IPS-15b (cell line): Measurements from ENCODE around the gene PLCXD1.
"Not testable (repeated sequence)": the region's sequence is repeated elsewhere in the genome, so short reads cannot be mapped to it uniquely, and the experiment has no call there.

Experiments used
- H3K27me3 ChIP-seq: one replicate; pipeline ENCODE4 v1.6.1; 2013; ENCODE audit warnings: low read length; ENCODE audit not compliant: control insufficient read depth, insufficient read depth
- H3K36me3 ChIP-seq: one replicate; pipeline ENCODE4 v1.6.1; 2013; ENCODE audit warnings: low read length; ENCODE audit not compliant: control insufficient read depth, insufficient read depth
- H3K4me1 ChIP-seq: one replicate; pipeline ENCODE4 v1.6.1; 2013; ENCODE audit warnings: mild to moderate bottlenecking, low read length; ENCODE audit not compliant: control insufficient read depth, insufficient read depth
- H3K4me3 ChIP-seq: one replicate; pipeline ENCODE4 v1.5.1; 2013; ENCODE audit warnings: low read depth, low read length
- H3K9ac ChIP-seq: one replicate; pipeline ENCODE4 v1.6.1; 2013; ENCODE audit warnings: low read depth, mild to moderate bottlenecking, low read length
- H3K9me3 ChIP-seq: one replicate; pipeline ENCODE4 v1.6.1; 2013; ENCODE audit warnings: mild to moderate bottlenecking, low read length; ENCODE audit not compliant: control insufficient read depth, insufficient read depth

The PLCXD1 gene

DNA sequence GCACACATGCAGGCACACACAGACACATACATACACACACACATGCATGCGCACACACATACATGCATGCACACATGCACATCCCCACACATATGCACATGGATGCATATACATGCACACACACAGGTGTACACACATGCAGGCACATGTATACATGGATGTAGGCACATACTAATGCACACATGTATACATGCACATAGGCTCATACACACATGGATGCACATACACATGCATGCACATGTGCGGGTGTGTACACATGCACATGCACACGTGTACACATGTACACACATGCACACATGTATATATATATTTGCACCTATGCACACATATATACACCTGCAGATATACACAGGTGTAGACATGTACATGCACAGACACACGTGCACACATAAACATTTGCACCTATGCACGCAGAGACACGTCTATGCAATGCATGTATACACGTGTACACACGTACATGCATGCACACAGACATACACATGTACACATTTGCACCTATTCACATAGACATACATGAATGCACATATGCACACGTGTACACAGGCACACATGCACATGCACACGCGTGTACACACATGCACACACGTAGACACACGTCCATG is 4.0 kb downstream of the PLCXD1 start:
- Histone ChIP-seq H3K4me1 (no peaks in the 10 kb centered on the region), H3K36me3 (peaks cover 40% of the 10 kb centered on the region), H3K4me3 (no peak overlapping the region), H3K9ac (no peak overlapping the region), H3K9me3 (no peaks in the 10 kb centered on the region), H3K27me3 (no peaks in the 10 kb centered on the region)

DNA sequence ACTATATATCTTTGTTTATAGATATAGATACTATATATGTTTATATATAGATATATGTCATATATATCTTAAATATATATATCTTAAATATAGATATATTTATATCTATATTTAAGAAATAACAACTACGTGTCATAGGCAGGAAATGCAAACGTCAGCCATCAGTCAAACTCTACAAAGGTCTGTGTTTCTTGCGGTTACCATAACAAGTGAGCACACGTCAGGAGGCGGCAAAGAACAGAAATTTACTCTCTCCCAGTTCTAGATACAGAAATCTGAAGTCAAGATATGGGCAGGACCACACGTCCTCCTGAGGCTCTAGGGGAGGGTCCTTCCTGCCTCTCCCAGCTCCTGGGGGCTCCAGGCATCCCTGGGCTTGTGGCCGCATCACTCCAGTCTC is 6.5 kb downstream of the PLCXD1 start:
- no peak overlapping the region for H3K9ac ChIP-seq
- no peaks in the 10 kb centered on the region for H3K27me3 ChIP-seq
- peaks cover 54% of the 10 kb centered on the region for H3K36me3 ChIP-seq
- H3K4me3 ChIP-seq: no peak overlapping the region
- no peaks in the 10 kb centered on the region for H3K9me3 ChIP-seq
- H3K4me1 ChIP-seq: no peaks in the 10 kb centered on the region

- H3K27me3 ChIP-seq: no peaks in the 10 kb centered on the region
- no peaks in the 10 kb centered on the region for H3K9me3 ChIP-seq
- no peak overlapping the region for H3K4me3 ChIP-seq
- H3K9ac ChIP-seq: no peak overlapping the region
- H3K36me3 ChIP-seq: peaks cover 62% of the 10 kb centered on the region
- H3K4me1 ChIP-seq: no peaks in the 10 kb centered on the region
Observed at GRCh38 chrX:288561-288991, 7.4 kb downstream of the PLCXD1 start.

DNA sequence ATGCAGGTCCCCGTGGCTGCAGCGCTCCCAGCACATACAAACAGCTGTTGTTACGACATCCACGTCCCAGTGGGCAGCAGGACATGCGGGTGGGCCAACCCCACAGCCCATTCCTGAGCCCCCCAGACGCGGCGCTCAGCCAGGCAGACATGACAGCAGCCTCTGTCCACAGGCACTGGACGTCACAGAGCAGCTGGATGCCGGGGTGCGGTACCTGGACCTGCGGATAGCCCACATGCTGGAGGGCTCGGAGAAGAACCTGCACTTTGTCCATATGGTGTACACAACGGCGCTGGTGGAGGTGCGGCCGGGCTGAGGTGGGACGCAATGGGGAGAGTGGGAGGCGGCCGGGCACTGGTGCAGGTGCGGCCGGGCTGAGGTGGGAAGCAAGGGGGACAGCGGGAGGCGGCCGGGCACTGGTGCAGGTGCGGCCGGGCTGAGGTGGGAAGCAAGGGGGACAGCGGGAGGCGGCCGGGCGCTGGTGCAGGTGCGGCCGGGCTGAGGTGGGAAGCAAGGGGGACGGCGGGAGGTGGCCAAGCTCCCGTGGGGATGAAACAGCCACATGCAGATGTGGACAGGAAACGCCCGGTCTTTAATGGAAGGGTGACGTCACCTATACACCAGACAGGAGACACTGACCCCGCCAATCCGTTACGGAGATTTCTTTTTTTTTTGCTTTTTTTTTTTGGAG is 9.4 kb downstream of the PLCXD1 start:
- Histone ChIP-seq H3K4me3 (no peak overlapping the region), H3K4me1 (no peaks in the 10 kb centered on the region), H3K36me3 (peaks cover 54% of the 10 kb centered on the region), H3K9ac (no peak overlapping the region), H3K9me3 (no peaks in the 10 kb centered on the region), H3K27me3 (no peaks in the 10 kb centered on the region)

- no peak overlapping the region for H3K4me3 ChIP-seq
- no peaks in the 10 kb centered on the region for H3K4me1 ChIP-seq
- H3K36me3 ChIP-seq: peaks cover 56% of the 10 kb centered on the region
- no peaks in the 10 kb centered on the region for H3K9me3 ChIP-seq
- H3K9ac ChIP-seq: no peak overlapping the region
- no peaks in the 10 kb centered on the region for H3K27me3 ChIP-seq
Observed at GRCh38 chrX:291411-291901, 10.3 kb downstream of the PLCXD1 start.

- H3K4me1 ChIP-seq: no peaks in the 10 kb centered on the region
- H3K4me3 ChIP-seq: no peak overlapping the region
- H3K27me3 ChIP-seq: no peaks in the 10 kb centered on the region
- no peak overlapping the region for H3K9ac ChIP-seq
- H3K36me3 ChIP-seq: peaks cover 52% of the 10 kb centered on the region
- H3K9me3 ChIP-seq: no peaks in the 10 kb centered on the region
Observed at GRCh38 chrX:292900-293897, 12.0 kb downstream of the PLCXD1 start.

- Histone ChIP-seq H3K9ac (no peak overlapping the region), H3K27me3 (no peaks in the 10 kb centered on the region), H3K4me1 (no peaks in the 10 kb centered on the region), H3K4me3 (no peak overlapping the region), H3K9me3 (no peaks in the 10 kb centered on the region), H3K36me3 (peaks cover 49% of the 10 kb centered on the region)
Observed at GRCh38 chrX:295136-295535, 14.0 kb downstream of the PLCXD1 start.

DNA sequence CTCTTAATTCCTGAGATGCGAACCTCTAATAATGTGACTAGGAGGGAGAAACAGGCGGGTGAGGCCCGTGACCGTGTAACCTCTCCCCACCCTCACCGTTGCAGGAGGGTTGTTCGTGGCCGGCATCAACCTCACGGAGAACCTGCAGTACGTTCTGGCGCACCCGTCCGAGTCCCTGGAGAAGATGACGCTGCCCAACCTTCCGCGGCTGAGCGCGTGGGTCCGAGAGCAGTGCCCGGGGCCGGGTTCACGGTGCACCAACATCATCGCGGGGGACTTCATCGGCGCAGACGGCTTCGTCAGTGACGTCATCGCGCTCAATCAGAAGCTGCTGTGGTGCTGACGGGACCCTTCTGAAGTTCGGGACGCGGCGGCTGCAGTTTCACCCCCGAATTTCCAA is 17.8 kb downstream of the PLCXD1 start:
- Histone ChIP-seq H3K9me3 (no peaks in the 10 kb centered on the region), H3K4me1 (no peaks in the 10 kb centered on the region), H3K9ac (no peak overlapping the region), H3K36me3 (peaks cover 42% of the 10 kb centered on the region), H3K27me3 (no peaks in the 10 kb centered on the region), H3K4me3 (no peak overlapping the region)

- H3K4me1 ChIP-seq: no peaks in the 10 kb centered on the region
- H3K4me3 ChIP-seq: no peak overlapping the region
- no peaks in the 10 kb centered on the region for H3K27me3 ChIP-seq
- H3K36me3 ChIP-seq: peaks cover 43% of the 10 kb centered on the region
- H3K9ac ChIP-seq: no peak overlapping the region
- no peaks in the 10 kb centered on the region for H3K9me3 ChIP-seq
Observed at GRCh38 chrX:300334-300733, 19.2 kb downstream of the PLCXD1 start.

DNA sequence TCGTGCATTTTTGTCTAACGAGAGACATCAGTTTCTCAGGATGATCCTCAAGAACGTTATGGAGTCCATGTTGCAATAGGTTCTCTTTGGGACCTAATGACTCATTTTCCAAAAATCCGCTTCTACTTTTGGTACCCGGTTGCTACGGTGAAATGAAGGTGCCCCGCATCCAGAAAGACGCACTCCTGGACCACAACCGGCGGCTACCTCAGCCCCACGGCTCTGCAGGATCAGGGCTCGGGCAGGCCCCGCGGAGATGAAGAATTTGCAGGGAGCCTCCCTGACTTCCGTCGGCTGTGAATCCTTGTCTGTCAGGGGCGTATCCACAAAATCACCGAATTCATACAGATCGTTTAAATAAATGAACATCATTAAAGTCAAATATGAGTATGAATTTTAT is 21.8 kb downstream of the PLCXD1 start:
- H3K9me3 ChIP-seq: no peaks in the 10 kb centered on the region
- H3K4me3 ChIP-seq: no peak overlapping the region
- no peak overlapping the region for H3K9ac ChIP-seq
- no peaks in the 10 kb centered on the region for H3K4me1 ChIP-seq
- H3K36me3 ChIP-seq: peaks cover 57% of the 10 kb centered on the region
- no peaks in the 10 kb centered on the region for H3K27me3 ChIP-seq

DNA sequence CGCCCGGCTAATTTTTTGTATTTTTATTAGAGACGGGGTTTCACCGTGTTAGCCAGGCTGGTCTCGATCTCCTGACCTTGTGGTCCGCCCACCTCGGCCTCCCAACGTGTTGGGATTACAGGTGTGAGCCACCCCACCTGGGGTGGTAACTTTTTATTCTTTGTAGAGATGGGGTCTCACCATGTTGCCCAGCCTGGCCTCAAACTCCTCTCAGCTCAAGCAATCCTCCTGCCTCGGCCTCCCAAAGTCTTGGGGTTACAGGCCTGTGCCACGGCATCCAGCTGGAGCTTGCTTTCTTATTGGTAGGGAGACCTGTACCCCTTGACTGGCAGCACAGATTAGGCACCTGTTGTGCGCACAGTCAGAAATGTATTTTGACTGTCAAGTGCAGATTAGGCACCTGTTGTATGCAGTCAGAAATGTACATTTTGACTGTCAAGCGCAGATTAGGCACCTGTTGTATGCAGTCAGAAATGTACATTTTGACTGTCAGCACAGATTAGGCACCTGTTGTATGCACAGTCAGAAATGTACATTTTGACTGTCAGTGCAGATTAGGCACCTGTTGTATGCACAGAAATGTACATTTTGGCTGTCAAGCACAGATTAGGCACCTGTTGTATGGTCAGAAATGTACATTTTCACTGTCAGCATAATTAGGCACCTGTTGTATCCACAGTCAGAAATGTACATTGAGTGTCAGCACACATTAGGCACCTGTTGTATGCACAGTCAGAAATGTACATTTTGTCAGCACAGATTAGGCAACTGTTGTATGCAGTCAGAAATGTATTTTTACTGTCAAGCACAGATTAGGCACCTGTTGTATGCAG is 24.8 kb downstream of the PLCXD1 start:
- H3K4me3 ChIP-seq, H3K4me1 ChIP-seq, H3K9ac ChIP-seq, H3K27me3 ChIP-seq, H3K9me3 ChIP-seq: not testable (repeated sequence)
- peaks cover 51% of the 10 kb centered on the region for H3K36me3 ChIP-seq
